Ishikawa (cell line): ENCODE results near the gene CEP164.

Experiments
- CEBPB ChIP-seq: IDR thresholded peaks from 2 replicates; pipeline ENCODE4 v1.6.1; 2012
- CREB1 ChIP-seq: IDR thresholded peaks from 2 replicates; pipeline ENCODE4 v1.6.1; 2012; ENCODE audit warnings: low read depth
- NFIC ChIP-seq: IDR thresholded peaks from 2 replicates; pipeline ENCODE4 v1.6.1; 2012
- RAD21 ChIP-seq: IDR thresholded peaks from 2 replicates; pipeline ENCODE4 v1.6.1; 2012; ENCODE audit warnings: low read depth
- REST ChIP-seq: IDR thresholded peaks from 2 replicates; pipeline ENCODE4 v1.6.1; 2012; ENCODE audit warnings: low read depth, mild to moderate bottlenecking
- USF1 ChIP-seq: IDR thresholded peaks from 2 replicates; pipeline ENCODE4 v1.6.1; 2012
- YY1 ChIP-seq: IDR thresholded peaks from 2 replicates; pipeline ENCODE4 v1.6.1; 2012; ENCODE audit warnings: low read depth
- ZBTB7A ChIP-seq: IDR thresholded peaks from 2 replicates; pipeline ENCODE4 v1.6.1; 2012; ENCODE audit warnings: low read depth
- TF ChIP-seq, protein P1 (sequence below): IDR thresholded peaks from 2 replicates; pipeline ENCODE4 v1.6.1; 2012

DNA sequence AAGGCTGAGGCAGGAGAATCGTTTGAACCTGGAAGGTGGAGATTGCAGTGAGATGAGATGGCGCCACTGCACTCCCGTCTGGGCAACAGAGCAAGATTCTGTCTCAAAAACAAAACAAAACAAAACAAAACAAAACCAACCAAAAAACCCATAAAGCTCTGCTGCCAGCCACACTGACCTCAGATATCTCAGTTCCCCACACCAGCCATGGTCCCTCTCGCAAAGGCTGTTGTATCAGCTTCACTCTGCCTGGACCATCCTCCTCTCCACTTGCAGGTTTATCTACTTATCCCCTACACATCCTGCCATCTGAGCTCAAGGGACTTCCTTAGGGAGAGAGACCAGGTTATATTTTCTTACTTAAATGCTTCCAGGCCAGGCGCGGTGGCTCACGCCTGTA, 25.4 kb upstream of the CEP164 start:
- no peak for TF ChIP-seq CREB1
- no peak for TF ChIP-seq YY1
- no peak for TF ChIP-seq REST
- no peak for TF ChIP-seq NFIC
- no peak for TF ChIP-seq USF1
- no peak for TF ChIP-seq RAD21
- TF ChIP-seq ZBTB7A = no peak
- TF ChIP-seq, protein P1, sequence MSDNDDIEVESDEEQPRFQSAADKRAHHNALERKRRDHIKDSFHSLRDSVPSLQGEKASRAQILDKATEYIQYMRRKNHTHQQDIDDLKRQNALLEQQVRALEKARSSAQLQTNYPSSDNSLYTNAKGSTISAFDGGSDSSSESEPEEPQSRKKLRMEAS = no peak
- TF ChIP-seq CEBPB = no peak
